Left renal cortex interstitium (tissue), 4 donors: ENCODE measurements around the gene GALNT14. TPM values are rescaled to one million over a fixed set of nuclear protein-coding genes. Genes with fewer than 3 reads are reported as not detected.

ENCODE experiments used
- DNase-seq, 4 donors: peaks; one replicate each; pipeline ENCODE4 v3.0.0-alpha.2; 2013; ENCODE audit warnings: low read depth in 4 of 4, low spot score in 2 of 4, missing footprints in 1 of 4
- polyA plus RNA-seq, 4 donors: library from polyadenylated mRNA; unstranded; fragments of 120-200 nt; gene quantifications; one replicate each; pipeline ENCODE4 v1.2.1, GENCODE V29; 2013; ENCODE audit not compliant: insufficient read length in 4 of 4

Gene GALNT14
- polyA plus RNA-seq, 4 donors: 37.9 to 44.8 (median 40.0) TPM

DNA sequence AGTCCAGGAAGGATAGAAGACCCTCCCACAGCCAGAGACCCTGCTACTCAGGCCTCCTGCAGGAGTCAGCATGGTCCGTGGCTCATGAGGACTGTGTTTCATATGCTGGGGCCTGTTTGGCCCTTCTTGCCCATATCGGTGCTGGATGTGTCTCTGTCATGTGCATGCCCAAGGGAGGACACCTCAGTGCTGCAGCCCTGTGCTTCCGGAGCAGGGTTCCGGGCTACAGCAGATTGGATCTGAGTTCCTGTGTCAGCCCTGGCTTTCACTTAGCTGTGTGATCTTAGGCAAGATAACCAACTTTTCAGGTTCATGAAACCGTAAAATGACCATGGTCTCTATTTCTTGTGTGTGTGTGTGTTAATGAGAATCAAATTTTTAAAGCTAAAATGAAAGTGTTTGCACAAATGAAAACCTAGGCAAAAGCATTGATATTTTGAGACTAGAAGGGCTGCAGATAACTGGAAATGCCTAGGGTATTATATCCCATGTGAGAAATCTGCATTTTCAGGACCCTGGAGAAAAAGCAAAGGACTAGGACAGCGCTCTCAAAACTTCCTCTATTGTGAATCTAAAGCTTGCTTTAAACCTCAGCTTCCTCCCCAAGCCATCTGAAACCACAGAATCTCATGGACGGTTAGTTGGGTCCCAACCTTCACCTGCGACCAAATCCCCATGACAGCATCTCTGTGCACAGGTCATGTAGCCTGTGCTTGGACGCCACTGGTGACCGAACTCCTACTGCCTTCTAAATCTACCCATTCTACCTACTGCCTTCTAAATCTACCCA is 272.2 kb downstream of the GALNT14 start:
- DNase-seq: no peak

DNA sequence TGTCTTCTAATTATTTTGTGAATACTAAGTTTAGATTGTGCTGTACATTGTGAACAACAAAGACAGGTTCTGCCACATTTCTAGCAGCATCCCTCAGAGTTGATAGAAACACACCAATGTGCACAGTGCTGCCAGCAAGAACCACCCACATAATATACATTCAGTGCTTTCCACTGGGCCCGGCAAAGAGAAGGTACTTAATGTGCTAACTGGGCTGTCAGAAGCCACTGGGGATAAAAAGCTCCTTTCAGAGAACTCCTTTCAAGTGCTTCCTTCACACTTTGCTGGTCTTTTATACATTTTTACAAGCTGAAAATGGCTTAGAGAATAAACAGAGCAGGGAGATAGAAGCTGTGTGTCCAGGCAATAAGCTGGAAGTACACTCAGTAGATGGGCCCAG is 273.0 kb downstream of the GALNT14 start:
- DNase-seq: no peak

DNA sequence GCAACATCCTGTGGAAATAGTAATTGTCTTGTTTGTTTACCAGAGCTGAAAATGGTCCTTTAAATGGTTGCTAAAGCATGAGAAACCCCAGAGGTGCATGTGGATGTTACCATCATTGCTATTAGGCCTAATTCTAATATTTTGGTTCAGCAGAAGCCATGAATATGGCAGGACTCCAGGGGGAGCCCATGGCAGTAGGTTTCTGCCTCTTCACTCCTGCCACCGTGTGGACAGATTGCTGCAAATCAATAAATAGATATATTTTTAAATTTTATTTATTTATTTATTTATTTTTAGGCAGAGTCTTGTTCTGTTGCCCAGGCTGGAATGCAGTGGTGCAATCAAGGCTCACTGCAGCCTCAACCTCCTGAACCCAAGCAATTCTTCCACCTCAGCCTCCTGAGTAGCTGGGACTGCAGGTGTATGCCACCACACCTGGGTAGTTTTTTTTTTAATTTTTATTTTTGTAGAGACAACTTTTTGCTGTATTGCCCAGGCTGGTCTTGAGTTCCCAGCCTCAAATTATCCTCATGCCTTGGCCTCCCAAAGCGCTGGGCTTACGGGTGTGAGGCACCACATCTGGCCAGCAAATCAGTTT is 276.1 kb downstream of the GALNT14 start:
- DNase-seq: peak in 2 of 4 donors; percentile 21 to 44

DNA sequence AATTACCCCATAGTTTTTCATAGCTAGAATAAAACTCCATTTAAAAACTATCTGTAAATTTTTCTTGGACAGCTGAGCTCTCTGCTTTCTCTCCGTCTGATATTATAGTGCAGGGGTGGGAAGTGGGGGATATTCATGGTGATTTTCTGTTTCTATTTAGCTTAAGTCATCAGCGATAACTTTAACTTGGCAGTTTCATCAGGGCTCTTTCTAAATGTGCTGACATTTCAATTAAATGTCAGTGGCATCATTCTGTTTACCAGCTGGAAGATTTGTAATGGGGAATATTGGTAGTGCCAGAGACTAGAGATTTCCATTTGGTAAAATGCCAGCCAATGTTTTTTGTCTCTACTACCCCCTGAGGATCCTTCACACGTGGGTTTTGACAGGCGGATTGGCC is 277.5 kb downstream of the GALNT14 start:
- no peak for DNase-seq

Other genes with a start within 250 kb of the GALNT14 start
- under 1 TPM in 3 of 4 donors, not detected in 1; 0.03 to 0.16 (median 0.08) TPM for gene CAPN14, start 79.1 kb upstream of the GALNT14 start, polyA plus RNA-seq
- gene EHD3, start 95.7 kb upstream of the GALNT14 start, polyA plus RNA-seq: 10 to 100 TPM; 21.0 to 37.0 (median 27.6) TPM